ENCODE measurements around the gene GNG12. TPM values are rescaled to one million over a fixed set of nuclear protein-coding genes. Genes with fewer than 3 reads are reported as not detected.

The GNG12 gene
- total RNA-seq, 1 experiment from 2014 or later: 102 TPM

DNA sequence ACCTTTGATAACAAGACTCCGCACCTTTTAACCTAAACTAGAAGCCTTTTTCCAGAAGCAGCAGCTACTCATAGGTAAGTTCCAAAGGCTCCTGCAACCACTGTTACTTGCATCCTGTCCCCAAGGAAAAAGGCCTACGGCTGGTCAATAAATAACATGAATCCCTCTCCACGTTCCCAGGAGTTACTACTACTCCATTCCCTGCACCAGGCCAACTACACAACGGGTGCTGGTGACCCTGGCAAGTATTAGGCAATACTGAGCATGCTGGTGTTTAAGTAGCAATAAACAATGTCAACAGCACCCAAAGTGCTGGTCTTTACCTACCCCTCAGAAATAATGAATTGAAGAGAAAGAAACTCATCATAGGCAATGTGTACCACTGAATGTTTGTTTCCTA lies 7.7 kb downstream of the GNG12 start:
- peaks cover 6% of the 10 kb centered on the region for H3K4me1 ChIP-seq (replicated peaks; ENCODE audit: insufficient read depth)
- DNase-seq: no peak
- no peaks in the 10 kb centered on the region for H4K20me1 ChIP-seq (ENCODE audit: insufficient read depth)
- intact Hi-C loops (cut with micrococcal nuclease; ENCODE audit: unreplicated experiment): no loop called here
- H2AFZ ChIP-seq: no peak overlapping the region
- 0 out of 2 replicates have a peak, but pooled peaks cover 6% of the 10 kb centered on the region for H3K36me3 ChIP-seq (ENCODE audit: low read depth)
- peaks cover 61% of the 10 kb centered on the region for H3K79me2 ChIP-seq (ENCODE audit: low read depth)
- TF ChIP-seq, protein P1, sequence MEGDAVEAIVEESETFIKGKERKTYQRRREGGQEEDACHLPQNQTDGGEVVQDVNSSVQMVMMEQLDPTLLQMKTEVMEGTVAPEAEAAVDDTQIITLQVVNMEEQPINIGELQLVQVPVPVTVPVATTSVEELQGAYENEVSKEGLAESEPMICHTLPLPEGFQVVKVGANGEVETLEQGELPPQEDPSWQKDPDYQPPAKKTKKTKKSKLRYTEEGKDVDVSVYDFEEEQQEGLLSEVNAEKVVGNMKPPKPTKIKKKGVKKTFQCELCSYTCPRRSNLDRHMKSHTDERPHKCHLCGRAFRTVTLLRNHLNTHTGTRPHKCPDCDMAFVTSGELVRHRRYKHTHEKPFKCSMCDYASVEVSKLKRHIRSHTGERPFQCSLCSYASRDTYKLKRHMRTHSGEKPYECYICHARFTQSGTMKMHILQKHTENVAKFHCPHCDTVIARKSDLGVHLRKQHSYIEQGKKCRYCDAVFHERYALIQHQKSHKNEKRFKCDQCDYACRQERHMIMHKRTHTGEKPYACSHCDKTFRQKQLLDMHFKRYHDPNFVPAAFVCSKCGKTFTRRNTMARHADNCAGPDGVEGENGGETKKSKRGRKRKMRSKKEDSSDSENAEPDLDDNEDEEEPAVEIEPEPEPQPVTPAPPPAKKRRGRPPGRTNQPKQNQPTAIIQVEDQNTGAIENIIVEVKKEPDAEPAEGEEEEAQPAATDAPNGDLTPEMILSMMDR (conservative IDR thresholded peaks at IDR 0.05): no peak
- TF ChIP-seq EZH2 (IDR thresholded peaks at IDR 0.05; ENCODE audit: low read depth): no peak
- no peak overlapping the region for H3K4me2 ChIP-seq
- H3K4me3 ChIP-seq: no peak overlapping the region
- H3K27ac ChIP-seq: no peak overlapping the region
- BruUV-seq (replicated peaks): no TSS peak
- ChIA-PET POLR2A (ENCODE audit: unreplicated experiment) (no interaction called here), CTCF (no interaction called here)
- H3K9me2 ChIP-seq (ENCODE audit: insufficient read depth): no peaks in the 10 kb centered on the region
- H3K9me3 ChIP-seq (ENCODE audit: insufficient read depth, low read depth): no peaks in the 10 kb centered on the region
- no peaks in the 10 kb centered on the region for H3F3A ChIP-seq (ENCODE audit: insufficient read depth, low read depth)
- no peaks in the 10 kb centered on the region for H3K27me3 ChIP-seq (ENCODE audit: insufficient read depth, low read depth)

DNA sequence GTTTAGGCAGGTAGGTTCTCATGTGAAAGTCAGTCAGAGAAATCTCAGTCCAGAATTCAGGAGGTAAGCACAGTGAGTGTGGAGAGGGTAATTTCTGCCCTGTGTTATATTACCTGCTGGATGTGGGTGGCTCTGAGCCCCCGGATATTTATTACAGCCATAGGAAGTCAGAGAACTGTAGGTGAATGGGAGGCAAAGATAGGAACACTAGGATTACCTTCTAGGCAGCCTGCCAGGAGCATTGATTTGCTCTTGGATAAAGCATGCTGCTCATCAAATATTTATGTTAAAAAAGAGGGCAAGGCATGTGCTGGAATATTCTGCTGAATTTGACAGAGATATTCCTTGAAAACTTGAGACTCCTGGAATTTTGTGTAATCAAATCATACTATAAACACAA lies 8.5 kb downstream of the GNG12 start:
- Histone ChIP-seq H3K9me2 (ENCODE audit: insufficient read depth) (no peaks in the 10 kb centered on the region), H4K20me1 (ENCODE audit: insufficient read depth) (no peaks in the 10 kb centered on the region), H3K4me2 (no peak overlapping the region), H3K27me3 (ENCODE audit: insufficient read depth, low read depth) (no peaks in the 10 kb centered on the region), H3K27ac (no peak overlapping the region), H2AFZ (no peak overlapping the region), H3K4me3 (no peak overlapping the region), H3F3A (ENCODE audit: insufficient read depth, low read depth) (no peaks in the 10 kb centered on the region; the same call in 1 of the 2 replicates), H3K36me3 (ENCODE audit: low read depth) (0 out of 2 replicates have a peak, but pooled peaks cover 6% of the 10 kb centered on the region), H3K4me1 (replicated peaks; ENCODE audit: insufficient read depth) (peaks cover 4% of the 10 kb centered on the region), H3K79me2 (ENCODE audit: low read depth) (peaks cover 61% of the 10 kb centered on the region), H3K9me3 (ENCODE audit: insufficient read depth, low read depth) (no peaks in the 10 kb centered on the region)
- CTCF ChIA-PET: no interaction called here
- no TSS peak for BruUV-seq (replicated peaks)
- POLR2A ChIA-PET (ENCODE audit: unreplicated experiment): no interaction called here
- DNase-seq: no peak
- TF ChIP-seq, protein P1 (conservative IDR thresholded peaks at IDR 0.05): no peak
- no peak for TF ChIP-seq EZH2 (IDR thresholded peaks at IDR 0.05; ENCODE audit: low read depth)
- intact Hi-C loops (cut with micrococcal nuclease; ENCODE audit: unreplicated experiment): no loop called here

DNA sequence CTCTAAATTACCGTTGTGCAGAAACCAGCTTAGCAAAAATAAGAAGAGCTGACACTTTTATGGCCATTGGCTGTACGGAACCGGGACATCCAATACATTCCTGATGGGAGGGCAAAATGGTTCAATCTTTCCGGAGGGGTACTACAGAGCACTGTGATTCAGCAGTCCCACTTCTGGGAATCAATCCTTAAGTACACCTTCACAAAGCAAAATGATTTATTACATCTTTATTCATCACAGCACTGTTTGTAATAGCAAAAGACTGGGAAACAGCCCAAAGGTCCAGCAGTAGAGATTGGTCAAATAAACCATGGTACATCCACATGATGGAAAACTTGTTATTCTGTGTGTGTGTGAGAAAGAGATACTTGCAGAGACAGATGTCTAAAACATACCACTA lies 9.7 kb downstream of the GNG12 start:
- no TSS peak for BruUV-seq (replicated peaks)
- H4K20me1 ChIP-seq (ENCODE audit: insufficient read depth): no peaks in the 10 kb centered on the region
- no peak overlapping the region for H3K4me2 ChIP-seq
- no peaks in the 10 kb centered on the region for H3K36me3 ChIP-seq (ENCODE audit: low read depth)
- H3K4me1 ChIP-seq (replicated peaks; ENCODE audit: insufficient read depth): peaks cover 15% of the 10 kb centered on the region
- H3K27me3 ChIP-seq (ENCODE audit: insufficient read depth, low read depth): no peaks in the 10 kb centered on the region
- peaks cover 52% of the 10 kb centered on the region for H3K79me2 ChIP-seq (ENCODE audit: low read depth)
- ChIA-PET POLR2A (ENCODE audit: unreplicated experiment) (interaction anchor here (0.6 kb wide), 1 partner anchor 15 kb away, joined by 3 read pairs; no protein-coding TSS in a partner anchor), CTCF (interaction anchor here (0.7 kb wide), 1 partner anchor 9 kb away, joined by 3 read pairs; no protein-coding TSS in a partner anchor)
- no peak overlapping the region for H2AFZ ChIP-seq
- H3K9me2 ChIP-seq (ENCODE audit: insufficient read depth): no peaks in the 10 kb centered on the region
- intact Hi-C loops (cut with micrococcal nuclease; ENCODE audit: unreplicated experiment): no loop called here
- no peaks in the 10 kb centered on the region for H3K9me3 ChIP-seq (ENCODE audit: insufficient read depth, low read depth)
- no peaks in the 10 kb centered on the region; the same call in 1 of the 2 replicates for H3F3A ChIP-seq (ENCODE audit: insufficient read depth, low read depth)
- H3K4me3 ChIP-seq: no peak overlapping the region
- no peak overlapping the region for H3K27ac ChIP-seq
- TF ChIP-seq, protein P1 (conservative IDR thresholded peaks at IDR 0.05): no peak
- no peak for TF ChIP-seq EZH2 (IDR thresholded peaks at IDR 0.05; ENCODE audit: low read depth)
- DNase-seq: no peak

Measured in PC-9 (cell line).